Lung (tissue), 12 donors: Measurements from ENCODE around the gene WDR33. TPM values are rescaled to one million over a fixed set of nuclear protein-coding genes. Genes with fewer than 3 reads are reported as not detected.

Source experiments
- ATAC-seq: fragments of 200-7000 bp; cut with Tn5 transposase; one replicate; pipeline ENCODE4 v1.9.1; 2020; ENCODE audit warnings: moderate number of reproducible peaks; ENCODE audit not compliant: insufficient read depth, low FRiP score
- DNase-seq, 3 donors: peaks; one replicate each; pipeline ENCODE4 v3.0.0-alpha.2; 2013 to 2017
- H3K27ac ChIP-seq, 2 donors: one replicate each; pipeline ENCODE4 v1.5.1; 2013; ENCODE audit warnings: mild to moderate bottlenecking in 2 of 2, moderate library complexity in 2 of 2, control low read depth in 1 of 2, inconsistent platforms in 1 of 2, low read depth in 1 of 2, low read length in 1 of 2
- H3K27me3 ChIP-seq, 3 donors: one replicate each; pipeline ENCODE4 v1.5.1; 2013; ENCODE audit warnings: low read length in 2 of 3; ENCODE audit not compliant: control insufficient read depth in 3 of 3, insufficient read depth in 3 of 3
- H3K36me3 ChIP-seq, 4 donors: one replicate each; pipeline ENCODE4 v1.5.1; 2013; ENCODE audit warnings: low read length in 4 of 4, mild to moderate bottlenecking in 1 of 4, moderate library complexity in 1 of 4; ENCODE audit not compliant: control insufficient read depth in 4 of 4, insufficient read depth in 4 of 4
- H3K4me1 ChIP-seq, 5 donors: one replicate each; pipeline ENCODE4 v1.5.1; 2013; ENCODE audit warnings: low read length in 5 of 5, mild to moderate bottlenecking in 2 of 5, moderate library complexity in 1 of 5; ENCODE audit not compliant: control insufficient read depth in 5 of 5, insufficient read depth in 5 of 5
- H3K4me3 ChIP-seq: one replicate; pipeline ENCODE4 v1.5.1; 2013; ENCODE audit warnings: mild to moderate bottlenecking, control low read depth, moderate library complexity
- H3K9ac ChIP-seq, 2 donors: one replicate each; pipeline ENCODE4 v1.5.1; 2013; ENCODE audit warnings: low read length in 2 of 2, control low read depth in 1 of 2; ENCODE audit not compliant: insufficient read depth in 1 of 2
- H3K9me3 ChIP-seq, 4 donors: one replicate each; pipeline ENCODE4 v1.5.1; 2013; ENCODE audit warnings: low read length in 3 of 4, mild to moderate bottlenecking in 1 of 4, moderate library complexity in 1 of 4; ENCODE audit not compliant: control insufficient read depth in 4 of 4, insufficient read depth in 3 of 4
- CTCF ChIP-seq: IDR thresholded peaks from 2 replicates; pipeline ENCODE4 v1.5.1; 2012; ENCODE audit warnings: mild to moderate bottlenecking; ENCODE audit errors: control extremely low read depth, extremely low read depth
- WGBS, 2 donors: extraction: QIAGEN DNeasy Blood & Tissue Kit; methylation state at CpG; one replicate each; pipeline ENCODE4 v1.1.7; 2013; 5-methylcytosine and 5-hydroxymethylcytosine counted together
- polyA plus RNA-seq, 2 donors: library from polyadenylated mRNA; stranded (reverse); fragments of 200-250 nt; gene quantifications; one replicate each; pipeline ENCODE4 v1.2.1, GENCODE V29; 2013
- total RNA-seq, 2 donors: library from RNA; depleted of rRNA in 1 of 2; stranded (reverse); fragments of >200 nt in 1 of 2; gene quantifications; one replicate each; pipeline ENCODE4 v1.2.1, GENCODE V29; 2014 to 2021
- donor health status: control.
- donor health status: control.
- donor health status: Bipolar disorder and iron deficiency.
- donor health status: healthy.
- donor health status: DM: yes; HTN: yes; CAD: no.

WDR33 gene
- total and polyA plus RNA-seq, 4 donors, result 11.6 to 93.0 (median 29.2) TPM

GRCh38 chr2:127784965-127785518, 25.9 kb downstream of the WDR33 start:
- H3K4me1 ChIP-seq, result peaks cover 0 to 14% (median 0%) of the 10 kb centered on the region in 5 donors
- H3K4me3 ChIP-seq, result no peak overlapping the region
- peaks cover 0 to 2% (median 1%) of the 10 kb centered on the region in 4 donors for H3K36me3 ChIP-seq
- DNase-seq, result no peak
- no peak overlapping the region for H3K27ac ChIP-seq
- ATAC-seq, result no peak
- WGBS, 2 donors, result 82 to 86% methylated on average over 2 of the region's 2 CpGs
- H3K9ac ChIP-seq, result no peak overlapping the region
- no peak for TF ChIP-seq CTCF
- no peaks in the 10 kb centered on the region for H3K27me3 ChIP-seq
- H3K9me3 ChIP-seq, result no peaks in the 10 kb centered on the region

GRCh38 chr2:127783101-127783500, 27.9 kb downstream of the WDR33 start:
- H3K36me3 ChIP-seq, result peaks cover 0 to 2% (median 1%) of the 10 kb centered on the region in 4 donors
- H3K27me3 ChIP-seq, result no peaks in the 10 kb centered on the region
- H3K4me3 ChIP-seq, result no peak overlapping the region
- DNase-seq, result no peak
- no peak for TF ChIP-seq CTCF
- ATAC-seq, result no peak
- no peak overlapping the region for H3K27ac ChIP-seq
- peaks cover 0 to 14% (median 2%) of the 10 kb centered on the region in 5 donors for H3K4me1 ChIP-seq
- no peaks in the 10 kb centered on the region for H3K9me3 ChIP-seq
- no peak overlapping the region for H3K9ac ChIP-seq

DNA sequence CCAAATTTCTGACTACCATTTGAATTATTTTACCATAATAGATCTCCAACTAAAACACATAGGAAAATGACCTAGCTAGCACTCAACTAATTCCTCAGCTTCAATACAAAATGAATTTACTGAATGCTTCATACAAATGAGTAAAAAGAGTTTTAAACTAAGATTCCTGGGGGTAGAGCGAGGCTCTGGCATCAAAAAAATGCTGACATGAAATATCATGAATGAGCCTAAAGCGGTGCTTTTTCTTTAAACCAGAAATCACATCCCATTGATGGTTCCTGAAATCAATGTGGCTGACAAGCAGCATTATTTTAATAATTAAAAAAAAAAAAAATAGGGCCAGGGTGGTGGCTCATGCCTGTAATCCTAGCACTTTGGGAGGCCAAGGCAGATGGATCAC, 32.1 kb downstream of the WDR33 start:
- ATAC-seq (no peak), DNase-seq (no peak)
- no peak for TF ChIP-seq CTCF
- Histone ChIP-seq H3K27me3 (no peaks in the 10 kb centered on the region), H3K36me3 (peaks cover 0 to 2% (median 0%) of the 10 kb centered on the region in 4 donors), H3K4me3 (no peak overlapping the region), H3K9me3 (no peaks in the 10 kb centered on the region), H3K4me1 (peaks cover 0 to 14% (median 2%) of the 10 kb centered on the region in 5 donors), H3K9ac (no peak overlapping the region), H3K27ac (no peak overlapping the region)
- WGBS, 2 donors, result 98 to 99% methylated on average over 2 of the region's 2 CpGs

GRCh38 chr2:127778447-127778846, 32.5 kb downstream of the WDR33 start:
- H3K9me3 ChIP-seq, result no peaks in the 10 kb centered on the region
- H3K4me3 ChIP-seq, result no peak overlapping the region
- H3K27me3 ChIP-seq, result no peaks in the 10 kb centered on the region
- ATAC-seq, result no peak
- H3K36me3 ChIP-seq, result peaks cover 0 to 2% (median 0%) of the 10 kb centered on the region in 4 donors
- peaks cover 0 to 12% (median 2%) of the 10 kb centered on the region in 5 donors for H3K4me1 ChIP-seq
- no peak overlapping the region for H3K27ac ChIP-seq
- no peak for DNase-seq
- no peak for TF ChIP-seq CTCF
- H3K9ac ChIP-seq, result no peak overlapping the region
- WGBS, 2 donors, result 75 to 89% methylated on average over 2 of the region's 2 CpGs
